HG03457 (cell line): ENCODE results near the gene DAD1.
A peak's percentile ranks its signal among the peaks of the same experiment; 100 is the strongest.
"Not testable (repeated sequence)": the region's sequence is repeated elsewhere in the genome, so short reads cannot be mapped to it uniquely, and the experiment has no call there.

Experiments
- ATAC-seq: cut with Tn5 transposase; IDR thresholded peaks from one replicate; pipeline ENCODE4 v1.9.1; 2021; ENCODE audit warnings: moderate number of reproducible peaks; ENCODE audit not compliant: unreplicated experiment

Gene DAD1

DNA sequence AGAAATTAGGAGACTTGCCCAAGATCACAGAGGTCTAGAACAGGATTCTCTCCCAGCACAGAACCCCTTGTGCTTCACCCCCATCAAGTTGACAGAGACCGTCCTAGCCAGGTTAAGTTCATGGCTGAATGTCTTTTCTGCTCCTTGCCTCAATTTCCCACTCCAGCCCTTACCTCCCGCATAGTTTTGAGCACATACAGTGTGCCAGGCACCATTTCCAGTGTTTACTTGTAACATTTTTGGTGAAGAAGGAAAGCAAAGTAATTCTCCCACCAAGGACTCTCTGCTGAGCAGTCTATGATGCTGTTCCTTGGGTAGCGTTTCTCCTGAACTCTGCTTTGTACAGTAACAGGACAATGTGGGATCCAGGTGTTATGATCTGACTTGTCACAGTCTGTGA is 10.3 kb upstream of the DAD1 start:
- no peak for ATAC-seq

- ATAC-seq: no peak
Measured at GRCh38 chr14:22598896-22599244, 9.8 kb upstream of the DAD1 start.

GRCh38 chr14:22598099-22598895 is 9.3 kb upstream of the DAD1 start, which contains the start of gene ABHD4:
ABHD4 (plus strand) TSS chr14:22598300; CDS start chr14:22598307, 7 bp downstream.
- ATAC-seq: no peak

DNA sequence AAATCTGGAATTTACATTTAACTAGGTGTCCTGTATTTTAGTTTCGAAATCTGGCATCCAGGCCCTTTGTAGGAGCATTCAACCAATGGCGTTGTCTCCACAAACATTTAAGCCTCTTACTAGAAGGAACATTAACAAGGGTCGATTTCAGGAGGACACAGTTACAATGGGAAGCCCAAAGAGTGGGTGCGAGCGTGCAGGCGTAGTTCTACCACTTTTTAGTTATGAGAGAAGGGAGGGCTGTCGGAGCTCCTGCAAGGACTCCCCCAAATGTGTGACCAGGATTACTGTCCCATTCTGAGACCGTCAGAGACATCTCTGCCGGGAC is 8.7 kb upstream of the DAD1 start:
- ATAC-seq: no peak

DNA sequence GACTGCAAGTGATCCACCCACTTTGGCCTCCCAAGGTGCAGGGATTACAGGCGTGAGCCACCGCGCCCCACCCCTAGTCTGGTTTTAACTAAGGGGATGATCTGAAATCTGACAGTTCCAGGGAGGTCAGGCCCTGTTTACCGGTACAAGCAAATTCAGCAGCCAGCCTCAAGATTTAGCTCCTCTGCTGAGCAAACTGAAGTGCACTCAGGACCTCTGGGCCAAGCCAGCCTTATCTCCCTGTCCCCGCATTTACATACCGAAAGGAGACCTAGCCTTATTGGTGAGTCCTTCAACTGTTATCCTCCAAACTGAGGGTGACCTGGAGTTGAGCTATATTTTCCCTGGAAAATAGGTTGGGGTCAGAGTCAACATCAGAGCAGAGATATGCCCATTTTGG is 8.2 kb upstream of the DAD1 start:
- ATAC-seq: no peak

DNA sequence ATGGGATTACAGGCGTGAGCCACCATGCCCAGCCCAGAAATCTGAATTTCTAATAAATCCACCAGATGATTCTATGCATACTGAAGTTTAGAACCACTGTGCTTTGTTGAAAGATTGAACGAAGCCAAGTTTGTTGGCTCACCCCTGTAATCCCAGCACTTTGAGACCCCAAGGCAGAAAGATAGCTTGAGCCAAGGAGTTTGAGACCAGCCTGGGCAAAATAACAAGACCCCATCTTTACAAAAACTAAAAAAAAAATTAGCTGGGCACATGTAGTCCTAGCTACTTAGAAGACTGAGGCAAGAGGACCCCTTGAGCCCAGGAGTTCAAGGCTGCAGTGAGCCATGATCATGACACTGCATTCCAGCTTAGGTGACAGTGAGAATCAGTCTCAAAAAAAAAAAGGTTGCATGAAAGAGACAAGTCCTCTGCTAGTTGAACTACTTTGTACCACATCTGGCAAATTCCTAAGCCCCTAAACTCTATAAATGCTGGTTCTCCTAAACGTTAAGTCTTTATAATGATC is 7.4 kb upstream of the DAD1 start:
- ATAC-seq: no peak

DNA sequence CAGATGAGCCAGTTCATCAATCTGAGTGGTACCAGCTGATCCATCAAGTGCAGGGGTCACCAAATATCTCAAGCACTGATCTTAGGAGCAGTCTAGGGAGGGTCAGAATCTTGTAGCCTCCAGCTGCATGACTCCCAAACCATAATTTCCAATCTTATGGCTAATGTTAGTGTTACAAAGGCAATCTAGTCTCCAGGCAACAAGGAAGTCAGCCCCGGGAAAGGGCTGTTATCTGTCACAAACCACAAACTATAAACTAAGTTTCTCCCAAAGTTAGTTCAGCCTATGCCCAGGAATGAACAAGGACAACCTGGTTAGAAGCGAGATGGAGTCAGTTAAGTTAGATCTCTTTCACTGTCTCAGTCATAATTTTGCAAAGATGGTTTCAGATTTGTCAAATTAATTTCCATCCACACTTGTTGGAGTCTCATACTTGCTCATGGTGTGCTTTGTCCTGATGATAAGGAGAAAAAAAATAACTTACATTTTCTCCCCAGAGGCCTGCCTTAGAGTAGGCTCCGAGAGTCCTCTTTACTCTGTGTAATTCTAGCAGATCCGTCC is 5.2 kb upstream of the DAD1 start:
- ATAC-seq: no peak

DNA sequence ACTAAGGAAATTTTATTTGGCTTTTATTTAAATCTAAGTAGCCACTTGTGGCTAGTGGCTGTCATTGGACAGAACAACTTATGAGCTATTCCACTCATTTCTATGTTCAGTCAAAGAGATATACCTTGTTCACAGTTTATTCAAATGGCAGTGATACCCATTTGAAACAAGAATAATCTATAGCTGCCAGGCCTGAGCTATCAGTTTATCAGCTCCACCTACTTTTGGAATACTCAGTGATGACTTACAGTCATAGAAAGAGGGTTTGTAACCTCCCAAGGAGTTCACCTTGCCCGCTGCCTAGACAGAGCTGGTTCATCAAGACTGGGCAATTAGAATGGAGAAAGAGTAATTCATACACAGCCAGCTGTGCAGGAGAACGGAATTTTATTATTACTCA is 4.6 kb upstream of the DAD1 start:
- no peak for ATAC-seq

DNA sequence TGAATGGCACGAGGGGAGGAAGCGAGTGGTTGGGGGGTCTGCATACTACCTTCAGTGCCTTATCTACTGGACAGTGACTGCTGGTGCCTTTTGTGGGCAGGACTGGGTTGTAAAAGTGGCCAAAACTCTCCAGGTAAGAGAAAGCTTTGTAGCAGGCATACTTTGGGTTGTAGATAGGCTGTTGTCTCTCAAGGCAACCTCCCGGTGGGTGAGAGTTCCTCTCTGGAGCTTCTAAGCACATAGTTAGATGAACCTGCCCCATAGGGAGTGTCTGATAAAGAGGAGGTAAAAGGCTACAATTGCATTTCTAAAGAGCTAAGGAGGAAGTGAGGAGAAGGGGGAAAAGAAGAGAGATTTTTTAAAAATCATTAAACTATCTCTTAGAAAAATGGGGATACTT is 4.2 kb upstream of the DAD1 start:
- no peak for ATAC-seq

DNA sequence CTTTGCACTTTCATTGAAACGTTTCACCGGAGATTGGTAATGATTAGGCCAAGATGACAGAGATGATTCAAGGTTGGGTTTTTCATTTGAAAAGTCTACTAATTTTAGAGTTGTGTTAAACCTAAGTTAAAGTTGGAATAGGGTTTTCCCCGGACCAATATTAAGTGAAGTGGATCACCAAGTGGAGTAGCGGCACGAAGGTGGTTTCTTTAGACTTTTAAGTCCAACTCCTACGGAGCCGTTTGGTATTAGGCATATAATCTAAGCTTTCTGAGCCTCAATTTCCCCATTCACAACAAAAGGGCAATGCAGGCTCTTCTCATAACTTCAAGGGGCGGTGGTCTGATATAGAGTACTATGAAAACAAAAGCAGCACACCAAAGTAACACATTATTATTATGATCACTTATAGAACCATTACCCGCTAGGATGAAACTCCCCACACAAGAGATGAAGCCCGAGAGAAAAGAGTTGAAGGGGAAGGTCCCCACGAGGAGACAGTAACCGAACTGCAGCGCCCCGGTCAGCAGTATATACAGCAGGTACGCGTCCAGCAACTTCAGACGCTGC is 413 bp downstream of the DAD1 start:
- ATAC-seq: no peak

- ATAC-seq: not testable (repeated sequence)
Measured at GRCh38 chr14:22587677-22588422, 1.2 kb downstream of the DAD1 start.

DNA sequence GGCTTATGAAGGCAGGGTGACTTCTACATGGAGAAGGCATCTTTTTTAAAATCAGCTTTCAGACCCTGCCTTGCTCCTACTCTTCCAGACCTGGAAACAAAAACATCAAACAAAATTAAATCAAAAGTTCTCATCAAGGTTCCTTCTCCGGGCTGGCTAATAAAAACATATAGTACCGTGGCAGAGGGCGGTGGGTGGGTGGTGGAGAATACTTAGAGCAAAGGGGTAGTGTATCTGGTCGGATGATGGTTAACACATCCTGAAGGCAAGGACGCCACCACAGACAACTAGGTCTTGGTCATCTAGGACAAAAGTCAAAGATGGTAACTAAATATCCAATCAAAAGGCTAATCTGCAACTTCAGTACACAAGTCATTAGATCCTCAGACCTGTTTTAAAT is 1.8 kb downstream of the DAD1 start:
- ATAC-seq: no peak

DNA sequence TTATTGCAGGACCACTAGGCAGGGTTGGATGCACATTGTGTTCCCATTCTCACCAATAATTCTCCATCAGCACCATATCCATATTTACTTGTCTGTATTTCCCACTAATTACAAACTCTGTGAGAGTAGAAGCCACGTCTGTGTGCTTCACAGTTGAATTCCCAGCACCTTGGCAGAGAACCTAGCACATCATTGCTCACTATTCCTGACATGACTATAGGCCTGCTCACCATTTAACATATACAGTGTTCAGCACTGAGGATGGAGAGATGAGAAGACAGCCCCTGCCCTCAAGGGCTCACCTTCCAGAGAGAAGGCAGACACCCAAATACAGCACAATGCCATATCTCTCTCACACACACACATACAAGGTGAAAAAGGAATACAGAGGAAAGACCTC is 5.0 kb downstream of the DAD1 start:
- no peak for ATAC-seq

- ATAC-seq: no peak
Measured at GRCh38 chr14:22580625-22581024, 8.4 kb downstream of the DAD1 start.

- ATAC-seq: no peak
Measured at GRCh38 chr14:22579881-22580280, 9.1 kb downstream of the DAD1 start.

DNA sequence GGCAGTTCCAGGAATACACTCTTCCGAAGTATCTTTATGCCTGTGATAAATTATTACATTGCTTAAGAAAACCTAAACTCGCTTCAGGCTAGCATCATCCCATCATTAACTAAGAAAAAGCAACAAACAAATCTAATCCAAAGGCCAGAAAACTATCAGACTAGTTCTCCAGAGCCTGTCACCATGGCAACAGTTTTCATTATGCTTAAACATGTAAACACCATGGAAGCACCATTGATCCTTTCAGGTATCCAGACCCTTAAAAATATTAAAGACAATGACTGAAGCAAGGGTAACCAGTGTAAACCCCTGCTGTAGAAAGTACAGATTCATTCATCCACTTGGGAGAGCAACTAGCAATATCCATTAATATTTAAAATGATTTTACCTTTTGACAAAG is 9.8 kb downstream of the DAD1 start:
- no peak for ATAC-seq

GRCh38 chr14:22577334-22577908 is 11.6 kb downstream of the DAD1 start:
- ATAC-seq: no peak

DNA sequence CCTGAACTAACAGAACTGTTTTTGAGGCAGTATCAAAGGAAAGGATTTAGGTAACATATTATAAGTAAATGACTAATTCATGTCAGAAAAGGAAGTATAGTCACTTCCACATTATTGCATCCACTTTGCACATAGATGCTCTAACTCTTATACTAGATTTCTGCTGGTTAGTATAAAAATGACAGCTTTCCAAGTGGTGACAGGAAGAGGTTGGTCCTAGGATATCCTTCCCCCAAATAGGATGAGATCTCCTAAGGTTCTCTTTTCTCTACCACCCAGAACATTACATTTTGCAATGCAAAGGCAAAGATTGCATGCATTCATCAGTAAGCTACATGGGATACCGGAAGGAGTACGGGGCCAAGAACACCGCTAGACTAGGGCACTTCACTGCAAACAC is 15.2 kb downstream of the DAD1 start:
- ATAC-seq: no peak

- no peak for ATAC-seq
Measured at GRCh38 chr14:22572562-22573058, 16.4 kb downstream of the DAD1 start.

DNA sequence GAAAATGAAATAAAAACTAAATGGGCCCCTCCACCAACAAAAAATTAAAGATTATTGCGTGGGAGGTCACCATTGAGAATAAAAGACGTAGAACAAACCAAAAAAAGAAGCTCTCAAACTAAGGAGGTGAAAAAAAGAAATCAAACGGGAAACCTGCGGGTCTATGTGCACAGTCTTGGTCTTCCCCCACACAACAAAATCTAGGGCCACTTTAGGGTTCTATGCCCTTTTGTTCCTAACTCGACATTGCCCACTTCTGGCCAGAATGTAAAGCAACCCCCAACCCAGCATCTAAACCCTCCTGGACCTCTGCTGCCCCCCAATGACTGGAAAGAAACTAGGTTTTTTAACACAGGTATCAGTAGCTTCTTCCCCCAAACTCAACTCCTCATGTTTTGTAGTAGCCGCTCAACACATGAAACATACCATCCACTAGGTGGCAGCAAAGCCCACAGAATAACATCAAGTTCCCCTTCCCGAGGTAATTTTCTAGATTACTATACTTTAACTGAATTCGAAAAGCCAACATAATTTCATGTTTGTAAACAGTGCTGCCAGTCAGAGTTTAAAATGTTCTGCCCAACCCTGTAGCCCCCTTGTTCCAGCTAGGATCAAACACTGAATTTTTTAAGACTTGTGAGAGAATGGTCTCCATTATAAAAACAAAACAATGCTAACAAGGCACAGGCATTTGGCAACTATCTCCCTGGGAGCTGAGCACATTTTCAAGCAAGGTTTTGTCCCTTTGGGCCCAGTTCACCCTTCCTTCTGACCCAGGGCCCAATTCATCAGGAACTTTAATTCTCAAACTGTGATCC is 18.7 kb downstream of the DAD1 start:
- peak; percentile 46 for ATAC-seq
